Activated T-cell treated with anti-CD3 and anti-CD28 coated beads, Interleukin-2, amount 50 U/mL, for 72 hours (primary cell): Measurements from ENCODE around the gene HTRA1. TPM values are rescaled to one million over a fixed set of nuclear protein-coding genes. Genes with fewer than 3 reads are reported as not detected.

ENCODE experiments used
- ATAC-seq, 2 donors: fragments of 150-1000 bp; cut with Tn5 transposase; replicated peaks in 1 of 2; 2 replicates each; pipeline ENCODE4 v1.10.0; 2021; ENCODE audit warnings: moderate library complexity in 2 of 2, mild to moderate bottlenecking in 1 of 2
- DNase-seq, 2 donors: peaks; one replicate each; pipeline ENCODE4 v3.0.0; 2021 to 2022; ENCODE audit warnings: mixed read lengths in 1 of 2
- H3K27ac Mint-ChIP-seq: one replicate; pipeline ENCODE4 v1.8.0; 2022; ENCODE audit warnings: mild to moderate bottlenecking, moderate library complexity, mixed read lengths
- H3K27me3 Mint-ChIP-seq: one replicate; pipeline ENCODE4 v1.8.0; 2022; ENCODE audit warnings: low read depth, mixed read lengths
- H3K36me3 Mint-ChIP-seq, 2 donors: one replicate each; pipeline ENCODE4 v1.8.0; 2022; ENCODE audit warnings: mixed read lengths in 2 of 2, mild to moderate bottlenecking in 1 of 2; ENCODE audit not compliant: insufficient read depth in 2 of 2
- H3K4me1 Mint-ChIP-seq: one replicate; pipeline ENCODE4 v1.8.0; 2022; ENCODE audit warnings: low read depth, mixed read lengths
- H3K4me3 Mint-ChIP-seq, 2 donors: one replicate each; pipeline ENCODE4 v1.8.0; 2022; ENCODE audit warnings: mild to moderate bottlenecking in 2 of 2, mixed read lengths in 2 of 2, moderate library complexity in 2 of 2
- H3K9me3 Mint-ChIP-seq, 2 donors: one replicate each; pipeline ENCODE4 v1.8.0; 2022; ENCODE audit warnings: mixed read lengths in 2 of 2
- total RNA-seq, 2 donors: library from RNA; stranded (reverse); gene quantifications; one replicate each; pipeline ENCODE4 v1.2.3, GENCODE V29; 2022

The HTRA1 gene
- total RNA-seq, 2 donors from 2014 or later = not detected

- DNase-seq (no peak), ATAC-seq (no peak)
- Mint-ChIP-seq H3K9me3 (peaks cover 0 to 2% of the 10 kb centered on the region in 2 donors), H3K4me1 (no peaks in the 10 kb centered on the region), H3K36me3 (no peaks in the 10 kb centered on the region), H3K27me3 (no peaks in the 10 kb centered on the region), H3K27ac (no peak overlapping the region), H3K4me3 (no peak overlapping the region)
These were observed 26.0 kb upstream of the HTRA1 start for GRCh38 chr10:122435212-122435827.

- no peak for ATAC-seq
- Mint-ChIP-seq H3K4me3 (no peak overlapping the region), H3K36me3 (no peaks in the 10 kb centered on the region)
These were observed 19.4 kb upstream of the HTRA1 start for GRCh38 chr10:122441961-122442360.

DNA sequence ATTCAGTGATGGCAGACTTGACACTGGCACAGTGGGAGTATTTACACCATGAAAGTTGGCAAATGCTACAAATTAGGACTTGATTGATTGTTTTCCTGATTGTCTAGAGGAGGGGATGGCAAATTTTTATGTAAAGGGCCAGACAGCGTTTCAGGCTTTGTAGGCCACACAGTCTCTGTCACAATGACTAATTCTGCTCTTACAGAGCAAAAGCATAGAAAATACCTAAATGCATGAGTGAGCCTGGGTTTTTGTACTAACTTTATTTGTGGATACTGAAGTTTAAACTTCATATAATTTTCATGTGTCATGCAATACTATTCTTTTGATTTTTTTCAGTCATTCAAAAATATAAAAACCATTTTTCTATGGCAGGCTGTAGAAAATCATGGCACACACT is 15.9 kb upstream of the HTRA1 start:
- ATAC-seq (no peak), DNase-seq (no peak)
- no peaks in the 10 kb centered on the region for H3K36me3 Mint-ChIP-seq
- H3K27ac Mint-ChIP-seq = no peak overlapping the region
- no peak overlapping the region for H3K4me3 Mint-ChIP-seq
- H3K9me3 Mint-ChIP-seq = peaks cover 0 to under 1% of the 10 kb centered on the region in 2 donors
- no peaks in the 10 kb centered on the region for H3K4me1 Mint-ChIP-seq
- H3K27me3 Mint-ChIP-seq = peaks cover 20% of the 10 kb centered on the region

More at GRCh38 chr10:122441961-122442360, 19.4 kb upstream of the HTRA1 start:
- no peak for DNase-seq
- Mint-ChIP-seq H3K4me1 (no peaks in the 10 kb centered on the region), H3K27ac (no peak overlapping the region), H3K27me3 (peaks cover 11% of the 10 kb centered on the region), H3K9me3 (peaks cover 0 to 3% of the 10 kb centered on the region in 2 donors)

DNA sequence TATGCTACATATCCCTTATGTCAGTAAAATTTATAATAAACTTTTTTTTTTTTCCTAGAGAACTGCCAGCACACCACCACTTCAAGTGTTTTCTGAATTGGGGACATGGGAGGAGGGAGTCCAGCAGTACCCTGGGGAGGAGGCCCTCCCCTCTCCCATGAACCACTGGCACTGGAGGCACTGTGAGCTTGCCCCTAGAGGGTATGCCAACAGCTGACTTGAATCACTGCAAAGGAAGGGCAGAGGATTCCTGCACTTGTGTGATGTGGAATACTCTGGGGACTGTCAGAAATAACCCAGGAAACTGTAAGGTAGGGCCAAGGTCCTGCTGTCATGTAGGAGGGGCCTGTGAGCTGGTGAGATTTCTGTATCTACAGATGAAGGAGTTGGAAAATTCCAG is 15.4 kb upstream of the HTRA1 start:
- no peak overlapping the region for H3K27ac Mint-ChIP-seq
- no peak overlapping the region for H3K4me3 Mint-ChIP-seq
- no peaks in the 10 kb centered on the region for H3K9me3 Mint-ChIP-seq
- DNase-seq (no peak), ATAC-seq (no peak)
- no peaks in the 10 kb centered on the region for H3K4me1 Mint-ChIP-seq
- H3K36me3 Mint-ChIP-seq = no peaks in the 10 kb centered on the region
- H3K27me3 Mint-ChIP-seq = peaks cover 23% of the 10 kb centered on the region

GRCh38 chr10:122446668-122447423 is 14.5 kb upstream of the HTRA1 start:
- DNase-seq = no peak
- Mint-ChIP-seq H3K4me1 (no peaks in the 10 kb centered on the region), H3K36me3 (no peaks in the 10 kb centered on the region), H3K27me3 (peaks cover 23% of the 10 kb centered on the region), H3K9me3 (no peaks in the 10 kb centered on the region), H3K4me3 (no peak overlapping the region), H3K27ac (no peak overlapping the region)
- no peak for ATAC-seq

GRCh38 chr10:122448600-122448999 is 12.8 kb upstream of the HTRA1 start:
- Mint-ChIP-seq H3K9me3 (no peaks in the 10 kb centered on the region), H3K27me3 (peaks cover 28% of the 10 kb centered on the region), H3K4me3 (no peak overlapping the region), H3K27ac (no peak overlapping the region), H3K4me1 (no peaks in the 10 kb centered on the region), H3K36me3 (no peaks in the 10 kb centered on the region)
- DNase-seq = no peak
- no peak for ATAC-seq

DNA sequence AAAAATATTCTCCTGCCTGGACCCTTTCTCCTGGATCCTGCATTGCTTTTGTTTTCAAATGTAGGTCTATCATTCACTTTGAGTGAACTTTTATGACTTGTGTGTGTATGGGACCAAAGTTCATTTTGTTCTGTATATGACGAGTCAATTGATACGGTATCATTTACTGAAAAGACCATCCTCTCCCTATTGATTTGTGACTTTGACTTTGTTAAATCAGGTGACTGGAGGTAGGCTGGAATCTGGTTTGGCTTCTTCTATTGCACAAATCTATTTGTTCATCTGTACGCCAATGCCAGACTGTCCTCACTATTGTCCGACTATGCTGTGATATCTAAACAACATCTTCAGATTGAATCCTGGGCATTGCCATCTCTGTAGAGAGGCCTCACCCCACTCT is 12.2 kb upstream of the HTRA1 start:
- Mint-ChIP-seq H3K27ac (no peak overlapping the region), H3K4me1 (no peaks in the 10 kb centered on the region), H3K27me3 (peaks cover 29% of the 10 kb centered on the region), H3K36me3 (no peaks in the 10 kb centered on the region), H3K9me3 (no peaks in the 10 kb centered on the region), H3K4me3 (no peak overlapping the region)
- DNase-seq (no peak), ATAC-seq (no peak)

DNA sequence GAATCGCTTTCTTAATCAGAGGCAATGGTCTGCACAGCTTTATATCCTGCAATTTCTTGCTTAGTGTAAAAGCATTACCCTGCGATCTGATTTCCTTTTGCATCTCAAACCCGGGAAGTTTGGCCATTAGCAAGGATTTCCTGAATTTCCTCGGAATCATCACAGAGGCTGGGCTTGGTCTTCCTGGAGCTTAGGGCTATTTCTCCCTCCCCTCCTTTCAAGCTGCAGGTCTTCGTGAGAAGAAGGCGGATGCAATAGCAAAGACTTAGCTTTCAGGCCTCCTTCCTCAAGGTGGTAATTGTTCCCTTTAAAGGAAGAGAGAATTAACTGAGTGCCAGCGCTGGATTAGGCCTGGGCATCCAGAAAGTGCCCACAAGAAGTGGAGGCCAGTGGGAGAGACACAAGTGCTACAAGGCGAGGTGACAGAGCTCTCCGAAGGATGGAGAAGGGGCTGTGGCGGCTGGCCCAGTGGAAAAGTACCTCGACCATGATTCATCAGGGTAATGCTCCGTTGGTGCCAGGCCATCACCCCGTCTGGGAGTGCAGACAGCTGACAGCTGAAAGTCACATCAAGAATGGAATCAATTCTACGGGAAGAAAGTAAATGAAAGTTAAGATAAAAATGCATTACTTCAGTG is 10.9 kb upstream of the HTRA1 start:
- no peak overlapping the region for H3K27ac Mint-ChIP-seq
- no peaks in the 10 kb centered on the region for H3K36me3 Mint-ChIP-seq
- H3K9me3 Mint-ChIP-seq = no peaks in the 10 kb centered on the region
- no peak for ATAC-seq
- H3K4me3 Mint-ChIP-seq = no peak overlapping the region
- H3K4me1 Mint-ChIP-seq = no peaks in the 10 kb centered on the region
- H3K27me3 Mint-ChIP-seq = peaks cover 22% of the 10 kb centered on the region
- no peak for DNase-seq

- H3K36me3 Mint-ChIP-seq = no peaks in the 10 kb centered on the region
- no peaks in the 10 kb centered on the region for H3K4me1 Mint-ChIP-seq
- DNase-seq (no peak), ATAC-seq (no peak)
- H3K27ac Mint-ChIP-seq = no peak overlapping the region
- H3K27me3 Mint-ChIP-seq = peaks cover 45% of the 10 kb centered on the region
- H3K4me3 Mint-ChIP-seq = no peak overlapping the region
- H3K9me3 Mint-ChIP-seq = no peaks in the 10 kb centered on the region
These were observed 7.3 kb upstream of the HTRA1 start for GRCh38 chr10:122454071-122454470.

GRCh38 chr10:122454603-122455080 is 6.7 kb upstream of the HTRA1 start, which contains the start of gene ARMS2:
Gene ARMS2, plus strand, starts transcription at chr10:122454653. Its CDS starts 75 bp downstream, at chr10:122454728.
- Mint-ChIP-seq H3K36me3 (no peaks in the 10 kb centered on the region), H3K4me1 (no peaks in the 10 kb centered on the region), H3K27me3 (peaks cover 51% of the 10 kb centered on the region), H3K9me3 (no peaks in the 10 kb centered on the region), H3K4me3 (no peak within 1 kb of the TSS), H3K27ac (no peak within 1 kb of the TSS)
- ATAC-seq (no peak), DNase-seq (no peak)

DNA sequence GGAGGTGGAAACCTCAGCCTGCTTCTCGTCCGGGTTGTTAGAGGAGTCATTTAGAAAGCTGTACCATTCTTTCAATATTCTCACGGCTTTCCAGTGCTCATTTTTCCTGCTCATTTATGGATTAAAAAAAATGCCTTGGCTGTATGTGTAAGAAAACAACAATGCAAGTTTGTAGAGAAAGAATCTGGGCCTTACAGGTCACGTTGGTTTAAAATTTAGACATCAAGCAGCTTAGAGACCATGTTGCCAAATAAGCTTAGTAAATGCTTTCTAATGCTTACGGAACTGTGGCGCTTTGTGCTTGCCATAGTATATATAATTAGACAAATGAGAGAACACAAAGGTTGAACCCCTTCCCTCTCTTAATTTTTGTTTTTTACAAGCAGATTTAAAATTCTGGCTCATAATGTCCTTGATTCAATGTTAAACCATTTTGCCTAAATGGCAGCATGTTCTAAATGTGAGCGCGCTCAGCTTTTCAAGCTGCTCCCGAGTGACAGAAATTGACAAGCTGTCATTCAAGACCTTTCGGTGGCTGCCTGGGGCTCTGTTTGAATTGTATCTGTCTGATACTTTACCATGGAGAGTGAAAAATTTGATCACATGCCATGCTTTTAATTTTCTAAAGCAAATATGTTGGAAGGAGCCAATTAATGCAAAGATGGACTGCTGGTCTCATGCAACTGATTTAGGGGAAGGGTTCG is 5.8 kb upstream of the HTRA1 start:
- H3K4me1 Mint-ChIP-seq = no peaks in the 10 kb centered on the region
- no peaks in the 10 kb centered on the region for H3K36me3 Mint-ChIP-seq
- peaks cover 54% of the 10 kb centered on the region for H3K27me3 Mint-ChIP-seq
- H3K9me3 Mint-ChIP-seq = no peaks in the 10 kb centered on the region
- DNase-seq (no peak), ATAC-seq (no peak)
- H3K27ac Mint-ChIP-seq = no peak overlapping the region
- no peak overlapping the region for H3K4me3 Mint-ChIP-seq

DNA sequence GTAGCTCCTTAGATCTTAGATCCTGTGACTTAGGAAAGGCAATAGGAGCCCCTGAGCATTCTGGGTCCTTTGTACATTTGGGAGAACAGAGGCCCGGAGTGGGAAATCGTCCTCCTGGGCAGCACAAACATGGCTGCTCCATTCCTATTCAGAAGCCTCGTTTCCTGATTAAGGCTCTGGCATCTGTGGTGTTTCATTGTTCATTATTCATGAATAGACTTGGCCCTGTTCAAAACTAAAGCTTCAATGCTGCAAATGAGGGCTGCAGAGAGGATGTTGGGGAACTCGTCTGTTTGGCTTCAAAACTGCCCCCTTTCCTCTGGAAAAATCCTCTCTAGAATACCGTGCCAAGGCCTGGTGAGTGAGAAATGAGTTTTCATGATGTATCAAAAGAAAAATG is 3.4 kb upstream of the HTRA1 start:
- Mint-ChIP-seq H3K36me3 (no peaks in the 10 kb centered on the region), H3K9me3 (no peaks in the 10 kb centered on the region), H3K27ac (no peak overlapping the region), H3K4me1 (peaks cover 7% of the 10 kb centered on the region), H3K27me3 (peaks cover 57% of the 10 kb centered on the region), H3K4me3 (no peak overlapping the region)
- ATAC-seq = no peak
- DNase-seq = no peak

- H3K36me3 Mint-ChIP-seq = no peaks in the 10 kb centered on the region
- DNase-seq = no peak
- H3K27me3 Mint-ChIP-seq = peaks cover 65% of the 10 kb centered on the region
- peaks cover 8% of the 10 kb centered on the region for H3K4me1 Mint-ChIP-seq
- no peak for ATAC-seq
- no peak overlapping the region for H3K4me3 Mint-ChIP-seq
- no peak overlapping the region for H3K27ac Mint-ChIP-seq
- H3K9me3 Mint-ChIP-seq = no peaks in the 10 kb centered on the region
These were observed 2.7 kb upstream of the HTRA1 start for GRCh38 chr10:122458693-122459092.
